ENCODE data around the gene DGCR2. TPM values are rescaled to one million over a fixed set of nuclear protein-coding genes. Genes with fewer than 3 reads are reported as not detected.

DGCR2 gene
- total and polyA plus RNA-seq, 10 of the 15 experiments (the other 5 are each of a cell fraction or from before 2014, with no cell fraction given): 0.19 to 28.4 (median 16.0) TPM

DNA sequence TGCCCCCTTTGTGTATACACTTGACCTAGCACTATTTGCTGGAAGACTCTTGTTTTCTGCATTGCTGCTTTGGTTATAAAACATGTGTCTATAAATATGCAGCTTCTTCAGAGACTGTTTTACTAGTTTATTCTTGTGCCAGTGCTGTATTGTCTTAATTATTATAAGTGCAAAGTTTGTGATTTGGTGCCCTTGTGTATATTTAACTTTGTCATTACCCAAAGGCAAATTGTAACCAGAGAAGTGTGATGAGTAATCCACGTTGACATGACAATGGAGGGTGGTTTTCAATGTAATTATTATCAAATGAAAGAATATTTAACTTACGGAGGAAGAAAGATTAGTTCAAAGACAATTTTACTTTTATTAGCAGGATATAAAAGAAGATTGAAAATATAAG is 111.1 kb downstream of the DGCR2 start:
- FAIRE-seq (no peak), DNase-seq (ENCODE audit: low read depth, low spot score) (no peak), ATAC-seq (no peak)
- Histone ChIP-seq H3K27me3 (replicated peaks in 1 of 2; ENCODE audit: control insufficient read depth in 2 of 2, insufficient read depth in 2 of 2, low read length in 1 of 2) (no peaks in the 10 kb centered on the region; a peak in 1 of 4 replicates), H2AFZ (ENCODE audit: control insufficient read depth, low read depth, low read length) (no peak overlapping the region), H3K4me3 (no peak overlapping the region), H3K4me1 (ENCODE audit: control insufficient read depth, insufficient read depth, low read length) (no peaks in the 10 kb centered on the region), H4K20me1 (ENCODE audit: control insufficient read depth, insufficient read depth) (no peaks in the 10 kb centered on the region), H3K9me3 (replicated peaks; ENCODE audit: control insufficient read depth, insufficient read depth, low read length) (no peaks in the 10 kb centered on the region), H3K36me3 (ENCODE audit: control insufficient read depth in 2 of 2, insufficient read depth in 2 of 2, low read length in 1 of 2) (no peaks in the 10 kb centered on the region), H3K9ac (ENCODE audit: control insufficient read depth, insufficient read depth, low read length) (no peak overlapping the region), H3K79me2 (ENCODE audit: control insufficient read depth, insufficient read depth, low read length) (no peaks in the 10 kb centered on the region), H3K4me2 (ENCODE audit: control insufficient read depth, insufficient read depth) (no peak overlapping the region), H3K27ac (ENCODE audit: control insufficient read depth, insufficient read depth) (no peak overlapping the region)
- BruUV-seq (replicated peaks): no TSS peak
- CTCF ChIA-PET: no interaction called here
- RAD21 ChIA-PET (ENCODE audit: unreplicated experiment): no interaction called here
- in situ Hi-C loops (cut with MboI) (no loop called here), intact Hi-C loops (cut with micrococcal nuclease; ENCODE audit: unreplicated experiment) (no loop called here)
- TF ChIP-seq POLR2A (IDR thresholded peaks at IDR 0.05; ENCODE audit: low read depth, low read length): no peak
- TF ChIP-seq MYC (IDR thresholded peaks at IDR 0.05; ENCODE audit: insufficient read depth, insufficient read length, insufficient replicate concordance, low read length, severe bottlenecking): no peak
- TF ChIP-seq MXI1 (IDR thresholded peaks at IDR 0.05; ENCODE audit: low read depth, low read length): no peak
- TF ChIP-seq SIN3A (IDR thresholded peaks at IDR 0.05; ENCODE audit: low read depth, low read length): no peak
- TF ChIP-seq NBN (IDR thresholded peaks at IDR 0.05): no peak
- TF ChIP-seq TBL1XR1 (IDR thresholded peaks at IDR 0.05; ENCODE audit: low read depth, low read length): no peak
- SMC1A ChIA-PET (ENCODE audit: uncharacterized antibody, unreplicated experiment): no interaction called here
- WGBS (ENCODE audit: insufficient coverage, insufficient replicate concordance, low lambda C conversion rate, missing lambda C conversion rate): 50% methylated on average over 2 of the region's 2 CpGs
- POLR2A ChIA-PET: no interaction called here

DNA sequence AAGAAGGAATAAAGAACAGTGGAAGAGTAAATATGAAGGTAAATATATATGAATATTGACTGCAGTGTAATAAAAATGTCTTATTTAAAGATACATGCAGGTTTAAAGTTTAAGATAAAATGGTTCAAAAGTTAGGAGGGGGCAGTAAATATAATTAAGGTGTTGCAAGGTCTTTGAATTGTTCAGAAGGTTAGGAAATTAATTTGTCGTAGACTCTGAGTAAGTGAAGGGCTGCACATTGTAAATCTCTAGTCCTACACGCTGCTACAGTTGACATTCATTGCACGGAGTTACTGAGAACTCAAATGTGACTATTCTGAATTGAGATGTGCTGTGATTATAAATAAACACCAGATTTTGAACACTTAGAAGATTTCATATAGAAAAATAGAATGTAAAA is 116.3 kb downstream of the DGCR2 start:
- Histone ChIP-seq H3K4me3 (no peak overlapping the region), H3K4me1 (ENCODE audit: control insufficient read depth, insufficient read depth, low read length) (no peaks in the 10 kb centered on the region), H4K20me1 (ENCODE audit: control insufficient read depth, insufficient read depth) (no peaks in the 10 kb centered on the region), H3K79me2 (ENCODE audit: control insufficient read depth, insufficient read depth, low read length) (no peaks in the 10 kb centered on the region), H3K36me3 (ENCODE audit: control insufficient read depth in 2 of 2, insufficient read depth in 2 of 2, low read length in 1 of 2) (no peaks in the 10 kb centered on the region), H3K27ac (ENCODE audit: control insufficient read depth, insufficient read depth) (no peak overlapping the region), H3K4me2 (ENCODE audit: control insufficient read depth, insufficient read depth) (no peak overlapping the region), H3K9me3 (replicated peaks; ENCODE audit: control insufficient read depth, insufficient read depth, low read length) (no peaks in the 10 kb centered on the region), H2AFZ (ENCODE audit: control insufficient read depth, low read depth, low read length) (no peak overlapping the region), H3K27me3 (replicated peaks in 1 of 2; ENCODE audit: control insufficient read depth in 2 of 2, insufficient read depth in 2 of 2, low read length in 1 of 2) (no peaks in the 10 kb centered on the region; a peak in 1 of 4 replicates), H3K9ac (ENCODE audit: control insufficient read depth, insufficient read depth, low read length) (no peak overlapping the region)
- 52% methylated on average over 3 of the region's 3 CpGs for WGBS (ENCODE audit: insufficient coverage, insufficient replicate concordance, low lambda C conversion rate, missing lambda C conversion rate)
- intact Hi-C loops (cut with micrococcal nuclease; ENCODE audit: unreplicated experiment) (no loop called here), in situ Hi-C loops (cut with MboI) (no loop called here)
- POLR2A ChIA-PET: no interaction called here
- CTCF ChIA-PET: no interaction called here
- ATAC-seq (no peak), FAIRE-seq (no peak), DNase-seq (ENCODE audit: low read depth, low spot score) (no peak)
- SMC1A ChIA-PET (ENCODE audit: uncharacterized antibody, unreplicated experiment): no interaction called here
- no TSS peak for BruUV-seq (replicated peaks)
- TF ChIP-seq NFIC (IDR thresholded peaks at IDR 0.05; ENCODE audit: low read depth, low read length) (no peak), SIX5 (IDR thresholded peaks at IDR 0.05; ENCODE audit: low read depth, low read length, severe bottlenecking) (no peak), RAD21 (IDR thresholded peaks at IDR 0.05; ENCODE audit: insufficient read depth, low read depth, low read length) (no peak), ZBED1 (IDR thresholded peaks at IDR 0.05; ENCODE audit: borderline replicate concordance) (no peak), ZNF217 (IDR thresholded peaks at IDR 0.05) (no peak), JUND (IDR thresholded peaks at IDR 0.05; ENCODE audit: low read depth, low read length) (no peak), EZH2 (IDR thresholded peaks at IDR 0.05; ENCODE audit: borderline replicate concordance, control insufficient read depth, low read depth, low read length) (no peak)
- TF ChIP-seq, protein P1, sequence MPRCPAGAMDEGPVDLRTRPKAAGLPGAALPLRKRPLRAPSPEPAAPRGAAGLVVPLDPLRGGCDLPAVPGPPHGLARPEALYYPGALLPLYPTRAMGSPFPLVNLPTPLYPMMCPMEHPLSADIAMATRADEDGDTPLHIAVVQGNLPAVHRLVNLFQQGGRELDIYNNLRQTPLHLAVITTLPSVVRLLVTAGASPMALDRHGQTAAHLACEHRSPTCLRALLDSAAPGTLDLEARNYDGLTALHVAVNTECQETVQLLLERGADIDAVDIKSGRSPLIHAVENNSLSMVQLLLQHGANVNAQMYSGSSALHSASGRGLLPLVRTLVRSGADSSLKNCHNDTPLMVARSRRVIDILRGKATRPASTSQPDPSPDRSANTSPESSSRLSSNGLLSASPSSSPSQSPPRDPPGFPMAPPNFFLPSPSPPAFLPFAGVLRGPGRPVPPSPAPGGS (IDR thresholded peaks at IDR 0.05; ENCODE audit: borderline replicate concordance, insufficient read depth, low read depth, low read length, poor library complexity, severe bottlenecking): no peak
- TF ChIP-seq, protein P2, sequence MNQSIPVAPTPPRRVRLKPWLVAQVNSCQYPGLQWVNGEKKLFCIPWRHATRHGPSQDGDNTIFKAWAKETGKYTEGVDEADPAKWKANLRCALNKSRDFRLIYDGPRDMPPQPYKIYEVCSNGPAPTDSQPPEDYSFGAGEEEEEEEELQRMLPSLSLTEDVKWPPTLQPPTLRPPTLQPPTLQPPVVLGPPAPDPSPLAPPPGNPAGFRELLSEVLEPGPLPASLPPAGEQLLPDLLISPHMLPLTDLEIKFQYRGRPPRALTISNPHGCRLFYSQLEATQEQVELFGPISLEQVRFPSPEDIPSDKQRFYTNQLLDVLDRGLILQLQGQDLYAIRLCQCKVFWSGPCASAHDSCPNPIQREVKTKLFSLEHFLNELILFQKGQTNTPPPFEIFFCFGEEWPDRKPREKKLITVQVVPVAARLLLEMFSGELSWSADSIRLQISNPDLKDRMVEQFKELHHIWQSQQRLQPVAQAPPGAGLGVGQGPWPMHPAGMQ (IDR thresholded peaks at IDR 0.05; ENCODE audit: borderline replicate concordance): no peak
- RAD21 ChIA-PET (ENCODE audit: unreplicated experiment): no interaction called here
